ENCODE results near the gene TUBB. TPM values are rescaled to one million over a fixed set of nuclear protein-coding genes. Genes with fewer than 3 reads are reported as not detected.

TUBB gene
- total RNA-seq, 2 experiments from 2014 or later = 1,695 to 1,719 TPM

Other genes with a start within 250 kb of the TUBB start
- 100 to 1,000 TPM; 481 to 485 TPM for gene HLA-E, start 230.8 kb upstream of the TUBB start, total RNA-seq
- 10 to 100 TPM; 94.0 to 95.8 TPM for gene GNL1, start 163.9 kb upstream of the TUBB start, total RNA-seq
- 10 to 100 TPM; 22.4 to 22.6 TPM for gene PRR3, start 163.1 kb upstream of the TUBB start, total RNA-seq
- 10 to 100 TPM; 87.0 to 87.1 TPM for gene ABCF1, start 148.9 kb upstream of the TUBB start, total RNA-seq
- gene PPP1R10, start 103.1 kb upstream of the TUBB start, total RNA-seq = 10 to 100 TPM; 64.5 to 67.4 TPM
- 10 to 100 TPM; 90.9 to 95.3 TPM for gene MRPS18B, start 102.5 kb upstream of the TUBB start, total RNA-seq
- gene ATAT1, start 93.5 kb upstream of the TUBB start, total RNA-seq = 1 to 10 TPM; 7.6 to 8.7 TPM
- 10 to 100 TPM; 32.7 to 37.5 TPM for gene C6orf136, start 73.2 kb upstream of the TUBB start, total RNA-seq
- 10 to 100 TPM; 33.1 to 35.3 TPM for gene DHX16, start 47.3 kb upstream of the TUBB start, total RNA-seq
- 100 to 1,000 TPM; 172 to 183 TPM for gene PPP1R18, start 33.7 kb upstream of the TUBB start, total RNA-seq
- 10 to 100 TPM; 31.6 to 32.7 TPM for gene NRM, start 29.4 kb upstream of the TUBB start, total RNA-seq
- 10 to 100 TPM; 79.5 to 88.7 TPM for gene MDC1, start 3.1 kb upstream of the TUBB start, total RNA-seq
- 100 to 1,000 TPM; 226 to 231 TPM for gene FLOT1, start 22.3 kb downstream of the TUBB start, total RNA-seq
- gene IER3, start 24.2 kb downstream of the TUBB start, total RNA-seq = 100 to 1,000 TPM; 167 to 171 TPM
- 1 to 10 TPM; 8.1 to 8.7 TPM for gene DDR1, start 164.2 kb downstream of the TUBB start, total RNA-seq
- 10 to 100 TPM; 35.2 to 39.2 TPM for gene GTF2H4, start 187.9 kb downstream of the TUBB start, total RNA-seq
- gene VARS2, start 193.9 kb downstream of the TUBB start, total RNA-seq = 10 to 100 TPM; 56.9 to 68.9 TPM
- not detected for gene SFTA2, start 211.8 kb downstream of the TUBB start, total RNA-seq
- not detected for gene MUCL3, start 220.6 kb downstream of the TUBB start, total RNA-seq